ENCODE results near the gene SORL1. TPM values are rescaled to one million over a fixed set of nuclear protein-coding genes. Genes with fewer than 3 reads are reported as not detected.

SORL1 gene
- total RNA-seq, 1 donor from 2014 or later: 20.9 TPM

- Mint-ChIP-seq H3K27me3 (ENCODE audit: insufficient read depth) (no peaks in the 10 kb centered on the region), H3K4me3 (no peak overlapping the region), H3K36me3 (ENCODE audit: low read depth) (peaks cover 44% of the 10 kb centered on the region), H3K4me1 (ENCODE audit: low read depth) (no peaks in the 10 kb centered on the region), H3K27ac (no peak overlapping the region), H3K9me3 (no peaks in the 10 kb centered on the region)
- no peak for DNase-seq (ENCODE audit: low spot score)
- intact Hi-C loops (cut with micrococcal nuclease): no loop called here
These were observed 99.3 kb downstream of the SORL1 start for GRCh38 chr11:121551463-121551862.

GRCh38 chr11:121552154-121552553, 100.0 kb downstream of the SORL1 start:
- intact Hi-C loops (cut with micrococcal nuclease): no loop called here
- Mint-ChIP-seq H3K27ac (no peak overlapping the region), H3K4me3 (no peak overlapping the region), H3K9me3 (no peaks in the 10 kb centered on the region), H3K4me1 (ENCODE audit: low read depth) (peaks cover 2% of the 10 kb centered on the region), H3K27me3 (ENCODE audit: insufficient read depth) (no peaks in the 10 kb centered on the region), H3K36me3 (ENCODE audit: low read depth) (peaks cover 45% of the 10 kb centered on the region)
- DNase-seq (ENCODE audit: low spot score): no peak

DNA sequence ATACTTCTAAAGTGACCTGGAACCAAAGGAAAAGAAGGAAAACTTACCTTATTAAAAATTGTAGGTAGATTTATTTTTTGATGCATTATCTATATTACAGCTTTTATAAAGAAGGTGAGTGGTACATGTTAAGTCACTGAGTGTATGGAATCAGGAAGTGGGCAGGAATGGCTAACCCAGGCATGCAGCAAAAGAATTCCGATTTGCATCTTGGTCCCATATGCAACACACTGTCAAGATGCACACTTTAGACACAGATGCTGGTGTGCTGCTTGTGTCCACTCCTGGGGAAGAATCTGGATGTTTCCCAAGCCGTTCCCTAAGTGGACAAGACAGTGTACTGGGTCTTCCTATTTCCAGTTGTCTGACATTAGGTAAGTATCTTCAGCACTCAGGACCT, 100.5 kb downstream of the SORL1 start:
- intact Hi-C loops (cut with micrococcal nuclease): no loop called here
- Mint-ChIP-seq H3K27me3 (ENCODE audit: insufficient read depth) (no peaks in the 10 kb centered on the region), H3K9me3 (no peaks in the 10 kb centered on the region), H3K4me1 (ENCODE audit: low read depth) (peaks cover 5% of the 10 kb centered on the region), H3K36me3 (ENCODE audit: low read depth) (peaks cover 41% of the 10 kb centered on the region), H3K4me3 (no peak overlapping the region), H3K27ac (no peak overlapping the region)
- DNase-seq (ENCODE audit: low spot score): no peak

GRCh38 chr11:121553389-121553788, 101.3 kb downstream of the SORL1 start:
- no peak for DNase-seq (ENCODE audit: low spot score)
- no peak overlapping the region for H3K27ac Mint-ChIP-seq
- no peak overlapping the region for H3K4me3 Mint-ChIP-seq
- no peaks in the 10 kb centered on the region for H3K27me3 Mint-ChIP-seq (ENCODE audit: insufficient read depth)
- no peaks in the 10 kb centered on the region for H3K9me3 Mint-ChIP-seq
- peaks cover 40% of the 10 kb centered on the region for H3K36me3 Mint-ChIP-seq (ENCODE audit: low read depth)
- peaks cover 5% of the 10 kb centered on the region for H3K4me1 Mint-ChIP-seq (ENCODE audit: low read depth)
- intact Hi-C loops (cut with micrococcal nuclease): no loop called here

DNA sequence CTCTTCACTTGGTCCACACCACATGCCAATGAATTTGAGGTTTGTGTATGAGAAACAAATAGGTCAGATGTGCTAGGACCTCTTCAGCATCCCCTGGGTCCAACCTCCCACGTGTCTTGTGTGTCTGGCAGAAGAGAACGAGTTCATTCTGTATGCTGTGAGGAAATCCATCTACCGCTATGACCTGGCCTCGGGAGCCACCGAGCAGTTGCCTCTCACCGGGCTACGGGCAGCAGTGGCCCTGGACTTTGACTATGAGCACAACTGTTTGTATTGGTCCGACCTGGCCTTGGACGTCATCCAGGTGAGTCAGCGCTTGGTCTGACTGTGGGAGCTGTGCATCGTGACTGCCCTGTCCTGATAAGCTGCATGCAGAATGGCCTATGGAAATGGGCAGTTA, 101.7 kb downstream of the SORL1 start:
- Mint-ChIP-seq H3K4me3 (no peak overlapping the region), H3K27me3 (ENCODE audit: insufficient read depth) (no peaks in the 10 kb centered on the region), H3K36me3 (ENCODE audit: low read depth) (peaks cover 43% of the 10 kb centered on the region), H3K4me1 (ENCODE audit: low read depth) (peaks cover 5% of the 10 kb centered on the region), H3K9me3 (no peaks in the 10 kb centered on the region), H3K27ac (no peak overlapping the region)
- no peak for DNase-seq (ENCODE audit: low spot score)
- intact Hi-C loops (cut with micrococcal nuclease): no loop called here

- no peaks in the 10 kb centered on the region for H3K9me3 Mint-ChIP-seq
- H3K4me3 Mint-ChIP-seq: no peak overlapping the region
- H3K36me3 Mint-ChIP-seq (ENCODE audit: low read depth): peaks cover 49% of the 10 kb centered on the region
- H3K27me3 Mint-ChIP-seq (ENCODE audit: insufficient read depth): no peaks in the 10 kb centered on the region
- intact Hi-C loops (cut with micrococcal nuclease): no loop called here
- H3K27ac Mint-ChIP-seq: no peak overlapping the region
- DNase-seq (ENCODE audit: low spot score): no peak
- peaks cover 5% of the 10 kb centered on the region for H3K4me1 Mint-ChIP-seq (ENCODE audit: low read depth)
These were observed 102.4 kb downstream of the SORL1 start for GRCh38 chr11:121554552-121554951.

GRCh38 chr11:121555121-121555520, 103.0 kb downstream of the SORL1 start:
- Mint-ChIP-seq H3K9me3 (no peaks in the 10 kb centered on the region), H3K27me3 (ENCODE audit: insufficient read depth) (no peaks in the 10 kb centered on the region), H3K4me1 (ENCODE audit: low read depth) (peaks cover 5% of the 10 kb centered on the region), H3K4me3 (no peak overlapping the region), H3K36me3 (ENCODE audit: low read depth) (peaks cover 53% of the 10 kb centered on the region), H3K27ac (no peak overlapping the region)
- DNase-seq (ENCODE audit: low spot score): no peak
- intact Hi-C loops (cut with micrococcal nuclease): no loop called here

GRCh38 chr11:121556937-121557336, 104.8 kb downstream of the SORL1 start:
- intact Hi-C loops (cut with micrococcal nuclease): no loop called here
- peaks cover 1% of the 10 kb centered on the region for H3K27me3 Mint-ChIP-seq (ENCODE audit: insufficient read depth)
- DNase-seq (ENCODE audit: low spot score): no peak
- H3K27ac Mint-ChIP-seq: no peak overlapping the region
- H3K4me3 Mint-ChIP-seq: no peak overlapping the region
- H3K4me1 Mint-ChIP-seq (ENCODE audit: low read depth): peaks cover 5% of the 10 kb centered on the region
- peaks cover 48% of the 10 kb centered on the region for H3K36me3 Mint-ChIP-seq (ENCODE audit: low read depth)
- H3K9me3 Mint-ChIP-seq: no peaks in the 10 kb centered on the region

DNA sequence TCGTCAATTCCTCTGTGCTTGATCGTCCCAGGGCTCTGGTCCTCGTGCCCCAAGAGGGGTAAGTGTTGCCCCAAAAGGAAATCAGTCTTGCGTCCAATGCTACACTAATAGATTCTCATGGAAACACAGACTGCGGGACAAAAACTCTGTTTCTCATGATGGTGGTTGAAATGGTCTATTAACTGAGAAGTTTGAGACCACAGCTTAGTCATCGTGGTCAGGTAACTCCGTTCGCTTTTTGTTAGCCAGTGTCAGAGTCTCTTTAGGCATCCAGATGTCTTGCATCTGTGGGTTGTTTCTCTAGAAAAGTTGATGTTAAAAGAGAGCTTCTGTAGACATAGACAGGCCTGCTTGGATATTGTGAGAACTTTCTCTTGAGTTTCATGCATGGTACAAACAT, 105.2 kb downstream of the SORL1 start:
- Mint-ChIP-seq H3K4me3 (no peak overlapping the region), H3K9me3 (no peaks in the 10 kb centered on the region), H3K4me1 (ENCODE audit: low read depth) (peaks cover 5% of the 10 kb centered on the region), H3K27me3 (ENCODE audit: insufficient read depth) (peaks cover 1% of the 10 kb centered on the region), H3K27ac (no peak overlapping the region), H3K36me3 (ENCODE audit: low read depth) (peaks cover 48% of the 10 kb centered on the region)
- no peak for DNase-seq (ENCODE audit: low spot score)
- intact Hi-C loops (cut with micrococcal nuclease): no loop called here

DNA sequence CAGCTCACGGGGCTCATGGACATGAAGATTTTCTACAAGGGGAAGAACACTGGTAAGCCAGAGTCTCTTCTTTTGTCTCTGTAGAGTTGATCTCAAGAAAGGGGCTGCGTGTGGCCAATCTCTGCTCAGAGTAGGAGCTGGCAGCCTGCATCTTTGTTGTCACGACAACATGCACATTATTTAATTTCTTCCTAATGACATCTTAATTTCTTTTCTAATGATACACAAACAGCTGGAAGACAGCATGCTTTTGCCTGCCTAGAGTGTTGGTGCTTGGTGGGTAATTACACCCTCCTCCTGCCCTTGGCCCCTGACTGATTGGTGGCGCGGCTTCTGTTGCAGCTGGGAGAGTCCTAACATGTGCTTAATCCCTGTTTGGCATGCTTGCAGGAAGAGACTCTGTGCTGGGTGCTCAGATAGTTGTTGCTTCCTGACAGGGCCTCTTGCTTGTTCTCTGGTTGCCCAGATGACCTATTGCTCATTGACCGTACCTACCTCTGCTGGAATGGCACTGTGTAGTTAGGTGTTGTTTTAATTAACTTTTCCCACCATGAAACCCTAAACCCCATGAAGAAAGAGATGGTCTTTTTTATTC, 107.6 kb downstream of the SORL1 start:
- peaks cover 14% of the 10 kb centered on the region for H3K4me1 Mint-ChIP-seq (ENCODE audit: low read depth)
- H3K9me3 Mint-ChIP-seq: no peaks in the 10 kb centered on the region
- intact Hi-C loops (cut with micrococcal nuclease): no loop called here
- H3K4me3 Mint-ChIP-seq: no peak overlapping the region
- no peak for DNase-seq (ENCODE audit: low spot score)
- H3K36me3 Mint-ChIP-seq (ENCODE audit: low read depth): peaks cover 41% of the 10 kb centered on the region
- no peak overlapping the region for H3K27ac Mint-ChIP-seq
- H3K27me3 Mint-ChIP-seq (ENCODE audit: insufficient read depth): peaks cover 1% of the 10 kb centered on the region

DNA sequence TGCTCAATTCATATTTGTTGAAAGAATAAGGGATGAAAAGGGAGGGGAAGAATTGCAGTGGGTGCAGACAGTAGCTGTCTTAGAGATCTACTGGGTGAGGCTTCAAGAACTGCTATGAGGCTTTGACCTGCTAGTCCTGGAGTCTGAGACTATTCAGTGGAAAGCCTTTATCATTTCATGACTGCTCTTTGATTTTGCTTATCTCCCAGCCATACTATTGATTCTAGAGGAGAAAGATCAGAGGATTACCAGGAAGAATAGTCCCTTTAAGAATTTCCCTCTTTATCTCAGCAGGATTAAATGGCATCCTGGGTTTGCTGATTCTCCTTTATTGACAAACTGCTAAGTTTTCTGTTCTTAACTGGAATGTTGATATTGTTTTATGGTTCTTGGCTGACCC, 108.1 kb downstream of the SORL1 start:
- no peak for DNase-seq (ENCODE audit: low spot score)
- peaks cover 14% of the 10 kb centered on the region for H3K4me1 Mint-ChIP-seq (ENCODE audit: low read depth)
- intact Hi-C loops (cut with micrococcal nuclease): no loop called here
- H3K9me3 Mint-ChIP-seq: no peaks in the 10 kb centered on the region
- no peak overlapping the region for H3K27ac Mint-ChIP-seq
- no peak overlapping the region for H3K4me3 Mint-ChIP-seq
- peaks cover 42% of the 10 kb centered on the region for H3K36me3 Mint-ChIP-seq (ENCODE audit: low read depth)
- H3K27me3 Mint-ChIP-seq (ENCODE audit: insufficient read depth): peaks cover 1% of the 10 kb centered on the region

GRCh38 chr11:121561240-121561639, 109.1 kb downstream of the SORL1 start:
- peaks cover 1% of the 10 kb centered on the region for H3K27me3 Mint-ChIP-seq (ENCODE audit: insufficient read depth)
- H3K27ac Mint-ChIP-seq: no peak overlapping the region
- no peaks in the 10 kb centered on the region for H3K9me3 Mint-ChIP-seq
- intact Hi-C loops (cut with micrococcal nuclease): no loop called here
- H3K4me3 Mint-ChIP-seq: no peak overlapping the region
- H3K36me3 Mint-ChIP-seq (ENCODE audit: low read depth): peaks cover 36% of the 10 kb centered on the region
- DNase-seq (ENCODE audit: low spot score): no peak
- H3K4me1 Mint-ChIP-seq (ENCODE audit: low read depth): peaks cover 14% of the 10 kb centered on the region

- DNase-seq (ENCODE audit: low spot score): no peak
- Mint-ChIP-seq H3K4me3 (no peak overlapping the region), H3K27me3 (ENCODE audit: insufficient read depth) (peaks cover 1% of the 10 kb centered on the region), H3K9me3 (no peaks in the 10 kb centered on the region), H3K27ac (no peak overlapping the region), H3K4me1 (ENCODE audit: low read depth) (peaks cover 14% of the 10 kb centered on the region), H3K36me3 (ENCODE audit: low read depth) (peaks cover 32% of the 10 kb centered on the region)
- intact Hi-C loops (cut with micrococcal nuclease): no loop called here
These were observed 109.6 kb downstream of the SORL1 start for GRCh38 chr11:121561716-121562115.

- intact Hi-C loops (cut with micrococcal nuclease): no loop called here
- Mint-ChIP-seq H3K36me3 (ENCODE audit: low read depth) (peaks cover 41% of the 10 kb centered on the region), H3K27ac (no peak overlapping the region), H3K4me1 (ENCODE audit: low read depth) (peaks cover 9% of the 10 kb centered on the region), H3K9me3 (no peaks in the 10 kb centered on the region), H3K27me3 (ENCODE audit: insufficient read depth) (peaks cover 1% of the 10 kb centered on the region), H3K4me3 (no peak overlapping the region)
- DNase-seq (ENCODE audit: low spot score): no peak
These were observed 110.9 kb downstream of the SORL1 start for GRCh38 chr11:121563003-121563402.

Data from activated T-helper 1 cell treated with anti-CD3 and anti-CD28 coated beads, Interleukin-12 subunit alpha, Interleukin-12 subunit beta, Interleukin-2, Interleukin-4 antibody, amounts not matched to agents 30 ng/mL and 10 ng/mL and 1 ng/mL, durations not matched to agents 14 hours and 24 hours and 36 hours (primary cell).